ENCODE results near the gene CCNY.

- TF ChIP-seq TAF1 (IDR thresholded peaks at IDR 0.05; ENCODE audit: low read depth, low read length) (no peak), POLR2AphosphoS5 (IDR thresholded peaks at IDR 0.05; ENCODE audit: low read depth, low read length) (no peak), POLR2A (IDR thresholded peaks at IDR 0.05; ENCODE audit: low read depth, low read length) (no peak), SPI1 (IDR thresholded peaks at IDR 0.05; ENCODE audit: low read depth, low read length) (no peak), POU2F2 (IDR thresholded peaks at IDR 0.05; ENCODE audit: low read depth, low read length) (no peak), PAX5 (IDR thresholded peaks at IDR 0.05; ENCODE audit: insufficient read depth, low read length, severe bottlenecking) (no peak)
These were observed 242.8 kb downstream of the CCNY start for GRCh38 chr10:35579116-35579515.

Data from GM12891 (cell line).